Mucosa of rectum (tissue), 2 donors: ENCODE measurements around the gene FLT1.

Experiments used
- H3K27ac ChIP-seq, 2 donors: one replicate each; pipeline ENCODE4 v1.7.0; 2013; ENCODE audit warnings: inconsistent platforms in 2 of 2, low read depth in 2 of 2, low read length in 2 of 2
- H3K27me3 ChIP-seq, 2 donors: one replicate each; pipeline ENCODE4 v1.7.0; 2013; ENCODE audit warnings: low read length in 2 of 2; ENCODE audit not compliant: control insufficient read depth in 2 of 2, insufficient read depth in 2 of 2
- H3K36me3 ChIP-seq, 2 donors: one replicate each; pipeline ENCODE4 v1.7.0; 2013; ENCODE audit warnings: low read length in 2 of 2; ENCODE audit not compliant: control insufficient read depth in 2 of 2, insufficient read depth in 2 of 2
- H3K4me1 ChIP-seq, 2 donors: one replicate each; pipeline ENCODE4 v1.7.0; 2013; ENCODE audit warnings: low read length in 2 of 2, mild to moderate bottlenecking in 1 of 2; ENCODE audit not compliant: control insufficient read depth in 2 of 2, insufficient read depth in 2 of 2
- H3K4me3 ChIP-seq, 2 donors: one replicate each; pipeline ENCODE4 v1.7.0; 2013; ENCODE audit warnings: low read length in 2 of 2
- H3K9ac ChIP-seq, 2 donors: one replicate each; pipeline ENCODE4 v1.7.0; 2013; ENCODE audit warnings: low read length in 2 of 2, low read depth in 1 of 2, mild to moderate bottlenecking in 1 of 2
- H3K9me3 ChIP-seq, 2 donors: one replicate each; pipeline ENCODE4 v1.7.0; 2013; ENCODE audit warnings: low read length in 2 of 2; ENCODE audit not compliant: control insufficient read depth in 2 of 2
- donor health status: healthy.
- donor health status: Normal muscosa, but diverticular disease.

The FLT1 gene

GRCh38 chr13:28534801-28535200, 39.9 kb upstream of the FLT1 start:
- H3K27me3 ChIP-seq, result peaks cover 16 to 19% of the 10 kb centered on the region in 2 donors
- no peak overlapping the region for H3K4me3 ChIP-seq
- no peaks in the 10 kb centered on the region for H3K36me3 ChIP-seq
- H3K27ac ChIP-seq, result no peak overlapping the region
- no peaks in the 10 kb centered on the region for H3K9me3 ChIP-seq
- no peak overlapping the region for H3K9ac ChIP-seq
- peaks cover 12 to 21% of the 10 kb centered on the region in 2 donors for H3K4me1 ChIP-seq

GRCh38 chr13:28534210-28534609, 39.3 kb upstream of the FLT1 start:
- Histone ChIP-seq H3K36me3 (no peaks in the 10 kb centered on the region), H3K4me3 (no peak overlapping the region), H3K27ac (no peak overlapping the region), H3K9ac (no peak overlapping the region), H3K9me3 (no peaks in the 10 kb centered on the region), H3K27me3 (peaks cover 16 to 19% of the 10 kb centered on the region in 2 donors), H3K4me1 (peaks cover 12 to 21% of the 10 kb centered on the region in 2 donors)

GRCh38 chr13:28533441-28534166, 38.7 kb upstream of the FLT1 start:
- Histone ChIP-seq H3K27me3 (peaks cover 16 to 19% of the 10 kb centered on the region in 2 donors), H3K9ac (no peak overlapping the region), H3K36me3 (no peaks in the 10 kb centered on the region), H3K9me3 (no peaks in the 10 kb centered on the region), H3K4me3 (no peak overlapping the region), H3K4me1 (peaks cover 12 to 21% of the 10 kb centered on the region in 2 donors), H3K27ac (no peak overlapping the region)

DNA sequence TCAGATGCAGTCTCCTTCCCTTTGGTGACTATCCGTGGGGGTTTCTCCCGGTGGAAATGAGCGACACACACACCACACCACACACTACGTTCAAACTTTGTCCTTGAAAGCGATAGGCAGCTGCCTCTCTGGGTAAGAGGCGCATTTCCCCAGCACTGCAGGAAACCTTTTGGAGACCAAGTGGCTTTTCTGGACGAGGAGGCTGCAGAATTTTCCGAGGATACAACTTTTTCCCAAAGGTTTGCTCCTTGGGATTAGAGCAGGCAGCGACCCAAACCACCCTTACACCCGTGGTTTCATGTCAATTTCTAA, 38.2 kb upstream of the FLT1 start:
- H3K27me3 ChIP-seq, result peaks cover 16 to 19% of the 10 kb centered on the region in 2 donors
- no peaks in the 10 kb centered on the region for H3K36me3 ChIP-seq
- H3K9ac ChIP-seq, result no peak overlapping the region
- H3K27ac ChIP-seq, result no peak overlapping the region
- peaks cover 12 to 21% of the 10 kb centered on the region in 2 donors for H3K4me1 ChIP-seq
- no peak overlapping the region for H3K4me3 ChIP-seq
- H3K9me3 ChIP-seq, result no peaks in the 10 kb centered on the region

GRCh38 chr13:28532388-28533124, 37.6 kb upstream of the FLT1 start:
- peak overlapping the region in 1 of 2 donors; percentile 33 for H3K4me3 ChIP-seq
- no peak overlapping the region for H3K27ac ChIP-seq
- no peaks in the 10 kb centered on the region for H3K9me3 ChIP-seq
- peaks cover 12 to 21% of the 10 kb centered on the region in 2 donors for H3K4me1 ChIP-seq
- no peak overlapping the region for H3K9ac ChIP-seq
- no peaks in the 10 kb centered on the region for H3K36me3 ChIP-seq
- peaks cover 16 to 19% of the 10 kb centered on the region in 2 donors for H3K27me3 ChIP-seq

- H3K27me3 ChIP-seq, result peaks cover 16 to 19% of the 10 kb centered on the region in 2 donors
- peaks cover 12 to 18% of the 10 kb centered on the region in 2 donors for H3K4me1 ChIP-seq
- H3K4me3 ChIP-seq, result peak overlapping the region; percentile 33 to 64
- peak overlapping the region in 1 of 2 donors; percentile 6 for H3K9ac ChIP-seq
- H3K27ac ChIP-seq, result peak overlapping the region in 1 of 2 donors; percentile 32
- H3K36me3 ChIP-seq, result no peaks in the 10 kb centered on the region
- H3K9me3 ChIP-seq, result no peaks in the 10 kb centered on the region
Observed at GRCh38 chr13:28531845-28532387, 37.0 kb upstream of the FLT1 start.

GRCh38 chr13:28531077-28531844, 36.3 kb upstream of the FLT1 start:
- H3K36me3 ChIP-seq, result no peaks in the 10 kb centered on the region
- peaks cover 12 to 15% of the 10 kb centered on the region in 2 donors for H3K4me1 ChIP-seq
- H3K27me3 ChIP-seq, result peaks cover 16 to 19% of the 10 kb centered on the region in 2 donors
- peak overlapping the region in 1 of 2 donors; percentile 32 for H3K27ac ChIP-seq
- peak overlapping the region; percentile 33 to 64 for H3K4me3 ChIP-seq
- H3K9me3 ChIP-seq, result no peaks in the 10 kb centered on the region
- peak overlapping the region in 1 of 2 donors; percentile 6 for H3K9ac ChIP-seq

DNA sequence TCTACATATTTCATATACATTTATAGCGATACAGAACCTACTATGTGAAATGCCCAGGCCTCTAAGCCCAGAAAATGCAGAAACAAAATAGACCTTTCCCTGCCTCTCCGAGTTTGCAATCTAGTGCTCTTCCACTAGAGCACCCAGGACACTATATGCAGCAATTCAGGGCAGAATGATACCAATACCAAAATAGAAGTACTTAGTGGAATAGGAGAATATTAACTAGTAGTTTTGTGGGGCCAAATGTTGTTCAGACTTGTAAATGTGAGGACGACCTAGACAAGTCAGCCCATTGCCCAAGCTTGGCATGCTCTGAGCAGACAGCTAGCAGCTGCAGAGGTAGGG, 35.8 kb upstream of the FLT1 start:
- Histone ChIP-seq H3K9ac (no peak overlapping the region), H3K27me3 (peaks cover 16 to 19% of the 10 kb centered on the region in 2 donors), H3K9me3 (no peaks in the 10 kb centered on the region), H3K4me1 (peaks cover 12 to 15% of the 10 kb centered on the region in 2 donors), H3K4me3 (peak overlapping the region; percentile 33 to 64), H3K27ac (no peak overlapping the region), H3K36me3 (no peaks in the 10 kb centered on the region)

GRCh38 chr13:28529836-28530235, 34.9 kb upstream of the FLT1 start:
- no peaks in the 10 kb centered on the region for H3K36me3 ChIP-seq
- H3K27ac ChIP-seq, result no peak overlapping the region
- H3K4me3 ChIP-seq, result no peak overlapping the region
- peaks cover 12 to 13% of the 10 kb centered on the region in 2 donors for H3K4me1 ChIP-seq
- no peak overlapping the region for H3K9ac ChIP-seq
- H3K27me3 ChIP-seq, result peaks cover 18 to 19% of the 10 kb centered on the region in 2 donors
- H3K9me3 ChIP-seq, result no peaks in the 10 kb centered on the region
